H1 (cell line): ENCODE measurements around the gene MALT1. TPM values are rescaled to one million over a fixed set of nuclear protein-coding genes. Genes with fewer than 3 reads are reported as not detected.
A peak's percentile ranks its signal among the peaks of the same experiment; 100 is the strongest.

Experiments used
- CTCF ChIA-PET: fragments of 300-600 bp; sonication (Branson Sonifier 250); formaldehyde crosslinking; loops from one replicate; lab custom pipeline; 2021; ENCODE audit not compliant: partially characterized antibody; lab: Charles Lee
- POLR2A ChIA-PET: fragments of 300-600 bp; sonication (Branson Sonifier 250); formaldehyde crosslinking; loops from one replicate; lab custom pipeline; 2021; ENCODE audit warnings: inconsistent platforms; ENCODE audit not compliant: partially characterized antibody; lab: Charles Lee
- DNase-seq, 2 experiments: peaks; one replicate each; pipeline versions ENCODE4 v3.0.0 to v3.0.0-alpha.2; 2010 to 2022; ENCODE audit warnings: low spot score in 2 of 2, low read depth in 1 of 2, mixed read lengths in 1 of 2
- FAIRE-seq: peaks from 2 replicates; lab custom pipeline; 2011; peaks lifted over from hg19 to GRCh38; lab: Jason Lieb, UNC
- H2AFZ ChIP-seq: 2 replicates; pipeline ENCODE4 v1.8.1; 2012; ENCODE audit warnings: low read length, inconsistent platforms
- H2AK5ac ChIP-seq: 2 replicates; pipeline ENCODE4 v1.6.1; 2013; ENCODE audit warnings: low read depth, low read length
- H2BK120ac ChIP-seq: replicated peaks from 2 replicates; pipeline ENCODE3; 2013; ENCODE audit warnings: low read depth, low read length, inconsistent platforms
- H2BK12ac ChIP-seq: 2 replicates; pipeline ENCODE4 v1.6.1; 2013; ENCODE audit warnings: low read depth, low read length
- H2BK15ac ChIP-seq: 2 replicates; pipeline ENCODE4 v1.6.1; 2013; ENCODE audit warnings: low read length
- H2BK20ac ChIP-seq: 2 replicates; pipeline ENCODE4 v1.6.1; 2013; ENCODE audit warnings: low read length
- H2BK5ac ChIP-seq: 2 replicates; pipeline ENCODE4 v1.6.1; 2013; ENCODE audit warnings: low read depth, low read length
- H3K14ac ChIP-seq: 2 replicates; pipeline ENCODE4 v1.6.1; 2013; ENCODE audit warnings: inconsistent platforms; ENCODE audit not compliant: insufficient read length
- H3K18ac ChIP-seq: 2 replicates; pipeline ENCODE4 v1.6.1; 2013; ENCODE audit warnings: low read length; ENCODE audit errors: extremely low read depth
- H3K23ac ChIP-seq: 2 replicates; pipeline ENCODE4 v1.6.1; 2013; ENCODE audit warnings: inconsistent platforms; ENCODE audit not compliant: insufficient read length
- H3K23me2 ChIP-seq: 2 replicates; pipeline ENCODE4 v1.6.1; 2013; ENCODE audit warnings: low read depth, low read length
- H3K27ac ChIP-seq: 2 replicates; pipeline ENCODE4 v1.6.1; 2011; ENCODE audit warnings: low read depth, low read length, inconsistent platforms
- H3K27me3 ChIP-seq, 4 experiments: replicated peaks in 1 of 4; 1 replicate in 1 of 4; 2 replicates in 3 of 4; pipeline versions ENCODE4 v1.6.1 to v1.8.1; 2011 to 2013; ENCODE audit warnings: low read length in 3 of 4, mild to moderate bottlenecking in 3 of 4, inconsistent platforms in 2 of 4, mixed read lengths in 2 of 4, moderate library complexity in 1 of 4; ENCODE audit not compliant: control insufficient read depth in 3 of 4, insufficient read depth in 3 of 4; ENCODE audit errors: extremely low read depth in 1 of 4
- H3K36me3 ChIP-seq, 4 experiments: 2 replicates each; pipeline versions ENCODE4 v1.6.1 to v1.8.1; 2011 to 2013; ENCODE audit warnings: mild to moderate bottlenecking in 4 of 4, low read length in 3 of 4, moderate library complexity in 2 of 4, control low read depth in 1 of 4, inconsistent platforms in 1 of 4; ENCODE audit not compliant: insufficient read depth in 4 of 4, control insufficient read depth in 2 of 4
- H3K4ac ChIP-seq: replicated peaks from 2 replicates; pipeline ENCODE3; 2013; ENCODE audit warnings: low read length, low read depth, mixed read lengths, inconsistent platforms; ENCODE audit not compliant: insufficient read length
- H3K4me1 ChIP-seq, 4 experiments: replicated peaks in 1 of 4; 1 replicate in 1 of 4; 2 replicates in 3 of 4; pipeline versions ENCODE4 v1.6.1 to v1.8.1; 2011 to 2013; ENCODE audit warnings: low read length in 3 of 4, inconsistent platforms in 2 of 4, mixed read lengths in 1 of 4; ENCODE audit not compliant: insufficient read depth in 4 of 4, control insufficient read depth in 3 of 4
- H3K4me2 ChIP-seq, 2 experiments: 2 replicates each; pipeline versions ENCODE4 v1.6.1 to v1.8.1; 2011 to 2013; ENCODE audit warnings: low read depth in 2 of 2, low read length in 2 of 2, control low read depth in 1 of 2, inconsistent platforms in 1 of 2, mild to moderate bottlenecking in 1 of 2; ENCODE audit not compliant: insufficient read depth in 1 of 2
- H3K4me3 ChIP-seq, 4 experiments: fragments of 200-600, 300-600 bp in 1 of 4; sonication (generic), shearing (Covaris generic), sonication (Bioruptor Twin) in 1 of 4; 2 replicates each; pipeline versions ENCODE4 v1.5.1 to v1.8.1; 2011 to 2016; ENCODE audit warnings: low read length in 4 of 4, low read depth in 3 of 4, control low read depth in 2 of 4, inconsistent platforms in 2 of 4, mild to moderate bottlenecking in 2 of 4, mixed read lengths in 1 of 4, moderate library complexity in 1 of 4; ENCODE audit not compliant: insufficient read depth in 2 of 4; ENCODE audit errors: extremely low read depth in 1 of 4
- H3K56ac ChIP-seq: replicated peaks from 2 replicates; pipeline ENCODE3; 2013; ENCODE audit warnings: low read depth, mild to moderate bottlenecking, mixed read lengths, low read length, inconsistent platforms; ENCODE audit not compliant: insufficient read length
- H3K79me1 ChIP-seq: 2 replicates; pipeline ENCODE4 v1.6.1; 2013; ENCODE audit warnings: low read depth, low read length, control low read depth
- H3K79me2 ChIP-seq, 2 experiments: 2 replicates each; pipeline versions ENCODE4 v1.6.1 to v1.8.1; 2012 to 2013; ENCODE audit warnings: low read length in 2 of 2, mild to moderate bottlenecking in 2 of 2, inconsistent platforms in 1 of 2; ENCODE audit not compliant: insufficient read depth in 2 of 2, control insufficient read depth in 1 of 2
- H3K9ac ChIP-seq, 4 experiments: replicated peaks in 1 of 4; 1 replicate in 1 of 4; 2 replicates in 3 of 4; pipeline versions ENCODE4 v1.6.1 to v1.8.1; 2011 to 2013; ENCODE audit warnings: low read depth in 3 of 4, low read length in 3 of 4, control low read depth in 2 of 4, mild to moderate bottlenecking in 2 of 4, moderate library complexity in 2 of 4, inconsistent platforms in 1 of 4; ENCODE audit errors: extremely low read depth in 1 of 4
- H3K9me3 ChIP-seq, 2 experiments: 2 replicates each; pipeline versions ENCODE4 v1.6.1 to v1.8.1; 2012 to 2013; ENCODE audit warnings: mild to moderate bottlenecking in 2 of 2, moderate library complexity in 2 of 2, control low read depth in 1 of 2, inconsistent platforms in 1 of 2, low read depth in 1 of 2, low read length in 1 of 2, mixed read lengths in 1 of 2; ENCODE audit not compliant: insufficient read depth in 2 of 2
- H4K20me1 ChIP-seq, 2 experiments: replicated peaks in 1 of 2; 2 replicates each; pipeline versions ENCODE3 to v1.8.1; 2011 to 2013; ENCODE audit warnings: inconsistent platforms in 2 of 2, low read length in 2 of 2, mild to moderate bottlenecking in 1 of 2; ENCODE audit not compliant: insufficient read depth in 2 of 2, control insufficient read depth in 1 of 2
- H4K5ac ChIP-seq: 2 replicates; pipeline ENCODE4 v1.6.1; 2013; ENCODE audit warnings: low read length, low read depth, mixed read lengths, inconsistent platforms; ENCODE audit not compliant: insufficient read length
- H4K8ac ChIP-seq: 2 replicates; pipeline ENCODE4 v1.8.0; 2013; ENCODE audit warnings: mild to moderate bottlenecking, moderate library complexity, low read length, inconsistent platforms; ENCODE audit not compliant: insufficient read depth; ENCODE audit errors: extremely low read depth
- H4K91ac ChIP-seq: replicated peaks from 2 replicates; pipeline ENCODE3; 2013; ENCODE audit warnings: low read length, mixed read lengths, inconsistent platforms; ENCODE audit not compliant: insufficient read length
- BACH1 ChIP-seq: IDR thresholded peaks from 2 replicates; pipeline ENCODE4 v1.6.1; 2012; ENCODE audit warnings: low read length, improper control_type of control experiment
- CHD1 ChIP-seq: IDR thresholded peaks from 2 replicates; pipeline ENCODE4 v1.6.1; 2012; ENCODE audit warnings: low read depth, low read length, improper control_type of control experiment
- KDM5A ChIP-seq: fragments of 200-600 bp; IDR thresholded peaks from 2 replicates; pipeline ENCODE4 v1.7.1; 2012; ENCODE audit warnings: mild to moderate bottlenecking, low read length, inconsistent platforms, mixed read lengths
- MAFK ChIP-seq: IDR thresholded peaks from 2 replicates; pipeline ENCODE4 v1.6.1; 2012; ENCODE audit warnings: low read depth, mild to moderate bottlenecking, improper control_type of control experiment, low read length
- MAX ChIP-seq: IDR thresholded peaks from 2 replicates; pipeline ENCODE4 v1.6.1; 2012; ENCODE audit warnings: inconsistent platforms
- POLR2A ChIP-seq, 2 experiments: IDR thresholded peaks; 1 replicate in 1 of 2; 2 replicates in 1 of 2; pipeline ENCODE4 v1.6.1; 2011; ENCODE audit warnings: low read depth in 2 of 2, low read length in 2 of 2, mild to moderate bottlenecking in 2 of 2; ENCODE audit errors: control extremely low read depth in 1 of 2
- RFX5 ChIP-seq: IDR thresholded peaks from 2 replicates; pipeline ENCODE4 v1.6.1; 2011; ENCODE audit warnings: low read depth, low read length, improper control_type of control experiment, borderline replicate concordance
- SIX5 ChIP-seq: IDR thresholded peaks from 2 replicates; pipeline ENCODE4 v1.6.1; 2011; ENCODE audit warnings: mild to moderate bottlenecking, low read depth, low read length
- SP2 ChIP-seq: IDR thresholded peaks from 2 replicates; pipeline ENCODE4 v1.6.1; 2012; ENCODE audit warnings: mild to moderate bottlenecking, low read length, inconsistent platforms
- TAF1 ChIP-seq: IDR thresholded peaks from 2 replicates; pipeline ENCODE4 v1.6.1; 2011; ENCODE audit warnings: mild to moderate bottlenecking, low read depth, low read length
- TCF12 ChIP-seq: IDR thresholded peaks from 2 replicates; pipeline ENCODE4 v1.6.1; 2011; ENCODE audit warnings: low read depth, mild to moderate bottlenecking, low read length
- WGBS, 2 experiments: shearing (Covaris generic) in 1 of 2; methylation state at CpG; one replicate each; pipeline versions ENCODE4 v1.1.6 to v1.1.7; 2013 to 2015; ENCODE audit warnings: low lambda C conversion rate in 2 of 2, mixed read lengths in 2 of 2, inconsistent platforms in 1 of 2, low coverage in 1 of 2, missing lambda C conversion rate in 1 of 2; ENCODE audit not compliant: insufficient replicate concordance in 2 of 2, insufficient coverage in 1 of 2, insufficient read length in 1 of 2; ENCODE audit errors: extremely low coverage in 1 of 2, missing lambda C conversion rate in 1 of 2; 5-methylcytosine and 5-hydroxymethylcytosine counted together
- polyA plus RNA-seq, 7 experiments: library from polyadenylated mRNA; depleted of rRNA in 3 of 7; stranded (reverse) in 5 of 7; unstranded in 2 of 7; fragments of >200 nt in 5 of 7; fragments of 200-250 nt in 2 of 7; gene quantifications; 1 replicate in 5 of 7; 2 replicates in 1 of 7; 4 replicates in 1 of 7; pipeline versions ENCODE4 v1.2.1 to v1.2.3, GENCODE V29; 2011 to 2013; ENCODE audit warnings: missing spikeins in 2 of 7, mixed read lengths in 2 of 7
- total RNA-seq: library from RNA; stranded (reverse); fragmentation: NEBNext Ultra II Directional; extraction: Animal tissue kit (Norgen Biotek cat#: 25700); gene quantifications from 2 replicates; pipeline ENCODE4 v1.2.1, GENCODE V29; 2021
- TF ChIP-seq, protein P1 (sequence below): IDR thresholded peaks from 2 replicates; pipeline ENCODE4 v1.6.1; 2012; ENCODE audit warnings: inconsistent platforms

The MALT1 gene
- total and polyA plus RNA-seq, 2 of the 8 experiments (the other 6 are each of a cell fraction or from before 2014, with no cell fraction given) = 10.7 to 25.9 TPM

DNA sequence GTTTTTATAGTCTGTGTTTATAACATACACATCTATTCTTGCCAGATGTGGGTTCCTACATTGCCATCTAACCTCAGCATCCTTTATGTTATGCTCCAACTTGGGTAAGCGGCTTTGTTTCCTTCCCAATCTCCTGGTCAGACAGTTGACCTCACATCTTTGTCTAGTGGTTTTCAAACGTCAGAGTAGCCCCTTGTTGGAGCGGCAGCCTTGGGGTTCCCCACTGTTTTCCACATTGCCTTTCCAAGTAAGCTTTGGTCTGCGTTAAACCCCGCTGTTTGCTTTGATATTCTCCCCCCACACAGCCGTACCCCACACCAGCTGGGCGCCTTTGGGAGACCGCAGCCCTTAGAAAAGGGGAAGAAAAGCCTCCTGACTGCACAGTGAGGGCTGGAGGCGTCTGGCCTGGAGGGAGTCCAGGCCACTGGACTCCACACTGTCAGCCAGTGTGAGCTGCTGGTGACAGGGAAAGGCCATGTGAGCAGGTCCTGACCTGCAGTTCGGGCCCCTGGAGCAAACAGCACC lies 83.3 kb downstream of the MALT1 start:
- ChIA-PET POLR2A (interaction anchor here (1.0 to 1.2 kb wide), 2 partner anchors 10 to 454 kb away, joined by 3 read pairs; no protein-coding TSS in a partner anchor), CTCF (interaction anchor here (0.9 to 3.9 kb wide), 6 partner anchors 10 to 260 kb away, joined by 3 to 32 read pairs (median 9); no protein-coding TSS in a partner anchor)
- DNase-seq = no peak
- no peak overlapping the region for H2AFZ ChIP-seq
- H3K4ac ChIP-seq = no peak overlapping the region
- FAIRE-seq = no peak
- peak overlapping the region; percentile 6 for H4K5ac ChIP-seq
- H3K27me3 ChIP-seq = no peaks in the 10 kb centered on the region
- no peak overlapping the region for H2BK5ac ChIP-seq
- no peak overlapping the region for H3K14ac ChIP-seq
- no peak overlapping the region for H4K8ac ChIP-seq
- H3K23me2 ChIP-seq = no peaks in the 10 kb centered on the region; the same call in 1 of the 2 replicates
- no peak overlapping the region for H2BK20ac ChIP-seq
- H3K4me3 ChIP-seq = no peak overlapping the region
- H3K18ac ChIP-seq = no peak overlapping the region
- no peaks in the 10 kb centered on the region for H3K79me1 ChIP-seq
- H3K79me2 ChIP-seq = no peaks in the 10 kb centered on the region
- H3K23ac ChIP-seq = no peak overlapping the region
- H3K4me2 ChIP-seq = no peak overlapping the region
- H3K27ac ChIP-seq = no peak overlapping the region
- H2BK120ac ChIP-seq = no peak overlapping the region
- no peak overlapping the region for H4K91ac ChIP-seq
- no peaks in the 10 kb centered on the region for H3K9me3 ChIP-seq
- no peak overlapping the region for H3K9ac ChIP-seq
- H3K56ac ChIP-seq = no peak overlapping the region
- H2BK15ac ChIP-seq = no peak overlapping the region
- H3K4me1 ChIP-seq = peaks cover 0 to 5% (median 0%) of the 10 kb centered on the region in 4 experiments; a peak in 5 of 7 replicates
- H2AK5ac ChIP-seq = no peak overlapping the region
- H3K36me3 ChIP-seq = peaks cover 0 to 6% (median 1%) of the 10 kb centered on the region in 4 experiments; a peak in 3 of 8 replicates
- H4K20me1 ChIP-seq = peaks cover 0 to 1% of the 10 kb centered on the region in 2 experiments
- no peak overlapping the region for H2BK12ac ChIP-seq
- 75% methylated on average over 10 of the region's 10 CpGs; no CpG with 5 or more reads in 1 of the 2 experiments for WGBS, 2 experiments
- TF ChIP-seq SIX5 (no peak), POLR2A (IDR thresholded peaks at IDR 0.05; ENCODE audit: control extremely low read depth in 1 of 2, low read depth in 2 of 2, low read length in 2 of 2) (no peak), MAFK (no peak), RFX5 (no peak), TCF12 (no peak), BACH1 (no peak), SP2 (no peak), KDM5A (no peak), CHD1 (no peak), TAF1 (no peak), MAX (no peak)
- TF ChIP-seq, protein P1, sequence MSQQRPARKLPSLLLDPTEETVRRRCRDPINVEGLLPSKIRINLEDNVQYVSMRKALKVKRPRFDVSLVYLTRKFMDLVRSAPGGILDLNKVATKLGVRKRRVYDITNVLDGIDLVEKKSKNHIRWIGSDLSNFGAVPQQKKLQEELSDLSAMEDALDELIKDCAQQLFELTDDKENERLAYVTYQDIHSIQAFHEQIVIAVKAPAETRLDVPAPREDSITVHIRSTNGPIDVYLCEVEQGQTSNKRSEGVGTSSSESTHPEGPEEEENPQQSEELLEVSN = no peak
